Activated T-helper 17 cell treated with anti-CD3 and anti-CD28 coated beads, Interleukin-2, amount 50 U/mL, for 72 hours (primary cell): ENCODE data around the gene TRPT1. TPM values are rescaled to one million over a fixed set of nuclear protein-coding genes. Genes with fewer than 3 reads are reported as not detected.

Experiments used
- ATAC-seq: fragments of 150-1000 bp; cut with Tn5 transposase; replicated peaks from 2 replicates; pipeline ENCODE4 v1.10.0; 2021; ENCODE audit warnings: mild to moderate bottlenecking, moderate library complexity
- H3K27ac Mint-ChIP-seq: one replicate; pipeline ENCODE4 v1.8.0; 2022; ENCODE audit warnings: mixed read lengths
- H3K27me3 Mint-ChIP-seq: one replicate; pipeline ENCODE4 v1.8.0; 2022; ENCODE audit warnings: mixed read lengths
- H3K36me3 Mint-ChIP-seq: one replicate; pipeline ENCODE4 v1.8.0; 2022; ENCODE audit warnings: low read depth, mild to moderate bottlenecking, mixed read lengths
- H3K4me1 Mint-ChIP-seq: one replicate; pipeline ENCODE4 v1.8.0; 2022; ENCODE audit warnings: mixed read lengths
- H3K4me3 Mint-ChIP-seq: one replicate; pipeline ENCODE4 v1.8.0; 2022; ENCODE audit warnings: mild to moderate bottlenecking, mixed read lengths
- H3K9me3 Mint-ChIP-seq: one replicate; pipeline ENCODE4 v1.8.0; 2022; ENCODE audit warnings: mixed read lengths
- total RNA-seq, 2 donors: library from RNA; stranded (reverse); gene quantifications; one replicate each; pipeline ENCODE4 v1.2.3, GENCODE V29; 2022

Gene TRPT1
- total RNA-seq, 2 donors from 2014 or later: 20.3 to 48.4 TPM

- H3K9me3 Mint-ChIP-seq: no peaks in the 10 kb centered on the region
- no peak for ATAC-seq
- H3K4me3 Mint-ChIP-seq: no peak overlapping the region
- H3K36me3 Mint-ChIP-seq: peaks cover 71% of the 10 kb centered on the region
- no peaks in the 10 kb centered on the region for H3K4me1 Mint-ChIP-seq
- H3K27me3 Mint-ChIP-seq: no peaks in the 10 kb centered on the region
- no peak overlapping the region for H3K27ac Mint-ChIP-seq
These were observed 2.9 kb downstream of the TRPT1 start for GRCh38 chr11:64223001-64223651.

GRCh38 chr11:64222651-64223000 is 3.4 kb downstream of the TRPT1 start:
- Mint-ChIP-seq H3K4me3 (no peak overlapping the region), H3K27me3 (no peaks in the 10 kb centered on the region), H3K27ac (no peak overlapping the region), H3K4me1 (no peaks in the 10 kb centered on the region), H3K36me3 (peaks cover 71% of the 10 kb centered on the region), H3K9me3 (no peaks in the 10 kb centered on the region)
- no peak for ATAC-seq

- H3K9me3 Mint-ChIP-seq: no peaks in the 10 kb centered on the region
- no peaks in the 10 kb centered on the region for H3K4me1 Mint-ChIP-seq
- no peak for ATAC-seq
- H3K27ac Mint-ChIP-seq: no peak overlapping the region
- peaks cover 77% of the 10 kb centered on the region for H3K36me3 Mint-ChIP-seq
- no peak overlapping the region for H3K4me3 Mint-ChIP-seq
- no peaks in the 10 kb centered on the region for H3K27me3 Mint-ChIP-seq
These were observed 5.2 kb downstream of the TRPT1 start for GRCh38 chr11:64220798-64221197.

GRCh38 chr11:64220271-64220670 is 5.7 kb downstream of the TRPT1 start:
- no peak overlapping the region for H3K4me3 Mint-ChIP-seq
- H3K36me3 Mint-ChIP-seq: peaks cover 83% of the 10 kb centered on the region
- peaks cover 1% of the 10 kb centered on the region for H3K4me1 Mint-ChIP-seq
- no peaks in the 10 kb centered on the region for H3K9me3 Mint-ChIP-seq
- no peak for ATAC-seq
- H3K27ac Mint-ChIP-seq: no peak overlapping the region
- H3K27me3 Mint-ChIP-seq: no peaks in the 10 kb centered on the region

GRCh38 chr11:64219755-64220154 is 6.2 kb downstream of the TRPT1 start:
- Mint-ChIP-seq H3K27me3 (no peaks in the 10 kb centered on the region), H3K36me3 (peaks cover 88% of the 10 kb centered on the region), H3K4me3 (no peak overlapping the region), H3K27ac (no peak overlapping the region), H3K9me3 (no peaks in the 10 kb centered on the region), H3K4me1 (peaks cover 6% of the 10 kb centered on the region)
- no peak for ATAC-seq

- Mint-ChIP-seq H3K36me3 (peaks cover 92% of the 10 kb centered on the region), H3K4me1 (peaks cover 6% of the 10 kb centered on the region), H3K9me3 (no peaks in the 10 kb centered on the region), H3K27ac (no peak overlapping the region), H3K27me3 (no peaks in the 10 kb centered on the region), H3K4me3 (no peak overlapping the region)
- ATAC-seq: no peak
These were observed 6.7 kb downstream of the TRPT1 start for GRCh38 chr11:64219354-64219684.

- peaks cover 98% of the 10 kb centered on the region for H3K36me3 Mint-ChIP-seq
- H3K27ac Mint-ChIP-seq: peak overlapping the region; percentile 63
These were observed 7.2 kb downstream of the TRPT1 start for GRCh38 chr11:64218628-64219353.

GRCh38 chr11:64216879-64217278 is 9.1 kb downstream of the TRPT1 start:
- Mint-ChIP-seq H3K27me3 (no peaks in the 10 kb centered on the region), H3K9me3 (no peaks in the 10 kb centered on the region), H3K4me1 (peaks cover 20% of the 10 kb centered on the region), H3K36me3 (peaks cover 99% of the 10 kb centered on the region), H3K4me3 (no peak overlapping the region), H3K27ac (no peak overlapping the region)
- no peak for ATAC-seq

More at GRCh38 chr11:64218628-64219353, 7.2 kb downstream of the TRPT1 start:
- H3K4me3 Mint-ChIP-seq: no peak overlapping the region
- peaks cover 9% of the 10 kb centered on the region for H3K4me1 Mint-ChIP-seq
- H3K27me3 Mint-ChIP-seq: no peaks in the 10 kb centered on the region
- no peaks in the 10 kb centered on the region for H3K9me3 Mint-ChIP-seq
- no peak for ATAC-seq

GRCh38 chr11:64211181-64211872 is 14.7 kb downstream of the TRPT1 start:
- H3K4me3 Mint-ChIP-seq: no peak overlapping the region
- no peaks in the 10 kb centered on the region for H3K9me3 Mint-ChIP-seq
- ATAC-seq: no peak
- peak overlapping the region; percentile 59 for H3K27ac Mint-ChIP-seq
- peaks cover 100% of the 10 kb centered on the region for H3K36me3 Mint-ChIP-seq
- H3K27me3 Mint-ChIP-seq: no peaks in the 10 kb centered on the region
- peaks cover 24% of the 10 kb centered on the region for H3K4me1 Mint-ChIP-seq

- H3K4me3 Mint-ChIP-seq: peak overlapping the region; percentile 93
- no peaks in the 10 kb centered on the region for H3K9me3 Mint-ChIP-seq
- peak overlapping the region; percentile 98 for H3K27ac Mint-ChIP-seq
- H3K27me3 Mint-ChIP-seq: no peaks in the 10 kb centered on the region
- peaks cover 24% of the 10 kb centered on the region for H3K4me1 Mint-ChIP-seq
- H3K36me3 Mint-ChIP-seq: peaks cover 100% of the 10 kb centered on the region
- ATAC-seq: no peak
These were observed 15.5 kb downstream of the TRPT1 start for GRCh38 chr11:64210301-64211020.

GRCh38 chr11:64209563-64209843 is 16.5 kb downstream of the TRPT1 start:
- peak overlapping the region; percentile 98 for H3K27ac Mint-ChIP-seq
- no peak for ATAC-seq
- H3K9me3 Mint-ChIP-seq: no peaks in the 10 kb centered on the region
- H3K27me3 Mint-ChIP-seq: no peaks in the 10 kb centered on the region
- peak overlapping the region; percentile 93 for H3K4me3 Mint-ChIP-seq
- peaks cover 21% of the 10 kb centered on the region for H3K4me1 Mint-ChIP-seq
- H3K36me3 Mint-ChIP-seq: peaks cover 100% of the 10 kb centered on the region

GRCh38 chr11:64208796-64209562 is 17.0 kb downstream of the TRPT1 start:
- Mint-ChIP-seq H3K36me3 (peaks cover 100% of the 10 kb centered on the region), H3K27ac (peak overlapping the region; percentile 98), H3K9me3 (no peaks in the 10 kb centered on the region), H3K4me1 (peaks cover 23% of the 10 kb centered on the region), H3K27me3 (no peaks in the 10 kb centered on the region), H3K4me3 (peak overlapping the region; percentile 93)
- no peak for ATAC-seq

- Mint-ChIP-seq H3K4me1 (peaks cover 21% of the 10 kb centered on the region), H3K27me3 (no peaks in the 10 kb centered on the region), H3K27ac (peak overlapping the region; percentile 98), H3K4me3 (peak overlapping the region; percentile 93), H3K9me3 (no peaks in the 10 kb centered on the region), H3K36me3 (peaks cover 100% of the 10 kb centered on the region)
- no peak for ATAC-seq
These were observed 17.7 kb downstream of the TRPT1 start for GRCh38 chr11:64208086-64208795.
